Caco-2 (cell line): ENCODE data around the gene REP15. TPM values are rescaled to one million over a fixed set of nuclear protein-coding genes. Genes with fewer than 3 reads are reported as not detected.

Experiments used
- BruUV-seq: library from RNA; stranded (reverse); fragments of 400-500 nt; replicated peaks from 2 replicates; lab custom pipeline; 2021; lab: Mats Ljungman, UMichigan
- CTCF ChIA-PET: fragments of 300-600 bp; sonication (Branson Sonifier 250); formaldehyde crosslinking; loops from one replicate; lab custom pipeline; 2022; ENCODE audit warnings: antibody characterized with exemption; lab: Charles Lee
- POLR2A ChIA-PET: fragments of 300-600 bp; sonication (Branson Sonifier 250); formaldehyde crosslinking; loops from one replicate; lab custom pipeline; 2022; ENCODE audit warnings: antibody characterized with exemption; lab: Charles Lee
- DNase-seq, 2 experiments: peaks; one replicate each; pipeline versions ENCODE4 v3.0.0 to v3.0.0-alpha.2; 2020 to 2022
- H3K27me3 ChIP-seq: replicated peaks from 2 replicates; pipeline ENCODE4 v1.6.0; 2011; ENCODE audit warnings: low read length; ENCODE audit not compliant: control insufficient read depth, insufficient read depth
- H3K36me3 ChIP-seq: 2 replicates; pipeline ENCODE4 v1.5.1; 2011; ENCODE audit warnings: low read length; ENCODE audit not compliant: control insufficient read depth, insufficient read depth
- H3K4me1 ChIP-seq: fragments of 250-450 bp; sonication (Bioruptor Pico); 2 replicates; pipeline ENCODE4 v1.5.1; 2020; ENCODE audit warnings: mild to moderate bottlenecking
- H3K4me3 ChIP-seq: 2 replicates; pipeline ENCODE4 v1.5.1; 2011; ENCODE audit warnings: low read depth, mild to moderate bottlenecking, control low read depth, low read length
- H3K9me3 ChIP-seq: fragments of 250-450 bp; sonication (Bioruptor Pico); 2 replicates; pipeline ENCODE4 v1.5.1; 2020; ENCODE audit warnings: mild to moderate bottlenecking, moderate library complexity
- H3K27ac Mint-ChIP-seq: one replicate; pipeline ENCODE4 v1.8.0; 2022; ENCODE audit warnings: mixed read lengths; ENCODE audit not compliant: unreplicated experiment
- H3K27me3 Mint-ChIP-seq: one replicate; pipeline ENCODE4 v1.8.0; 2022; ENCODE audit warnings: mixed read lengths; ENCODE audit not compliant: insufficient read depth, unreplicated experiment
- H3K36me3 Mint-ChIP-seq: one replicate; pipeline ENCODE4 v1.8.0; 2022; ENCODE audit warnings: mild to moderate bottlenecking, mixed read lengths; ENCODE audit not compliant: insufficient read depth, unreplicated experiment
- H3K4me1 Mint-ChIP-seq: one replicate; pipeline ENCODE4 v1.8.0; 2022; ENCODE audit warnings: low read depth, mixed read lengths; ENCODE audit not compliant: unreplicated experiment
- H3K4me3 Mint-ChIP-seq: one replicate; pipeline ENCODE4 v1.8.0; 2022; ENCODE audit warnings: mild to moderate bottlenecking, moderate library complexity, mixed read lengths; ENCODE audit not compliant: unreplicated experiment
- H3K9me3 Mint-ChIP-seq: one replicate; pipeline ENCODE4 v1.8.0; 2022; ENCODE audit warnings: mixed read lengths; ENCODE audit not compliant: unreplicated experiment
- intact Hi-C: fragments of 100-400 bp; cut with micrococcal nuclease; formaldehyde crosslinking; loops from one replicate; pipeline ENCODE4 v1.10.0; 2022; ENCODE audit not compliant: unreplicated experiment
- total RNA-seq: library from RNA; stranded (reverse); gene quantifications from 2 replicates; pipeline ENCODE4 v1.2.3, GENCODE V29; 2022
- TF ChIP-seq, protein P1 (sequence below), 2 experiments: fragments of 200-600 bp in 1 of 2; IDR thresholded peaks; 1 replicate in 1 of 2; 2 replicates in 1 of 2; pipeline versions ENCODE4 v1.5.1 to v1.8.0; 2011 to 2022; ENCODE audit warnings: antibody characterized with exemption in 1 of 2, control low read depth in 1 of 2, inconsistent platforms in 1 of 2, low read depth in 1 of 2, low read length in 1 of 2, mild to moderate bottlenecking in 1 of 2, moderate library complexity in 1 of 2; ENCODE audit not compliant: insufficient read depth in 1 of 2, severe bottlenecking in 1 of 2, unreplicated experiment in 1 of 2

REP15 gene
- total RNA-seq, 1 experiment from 2014 or later: 2.3 TPM

DNA sequence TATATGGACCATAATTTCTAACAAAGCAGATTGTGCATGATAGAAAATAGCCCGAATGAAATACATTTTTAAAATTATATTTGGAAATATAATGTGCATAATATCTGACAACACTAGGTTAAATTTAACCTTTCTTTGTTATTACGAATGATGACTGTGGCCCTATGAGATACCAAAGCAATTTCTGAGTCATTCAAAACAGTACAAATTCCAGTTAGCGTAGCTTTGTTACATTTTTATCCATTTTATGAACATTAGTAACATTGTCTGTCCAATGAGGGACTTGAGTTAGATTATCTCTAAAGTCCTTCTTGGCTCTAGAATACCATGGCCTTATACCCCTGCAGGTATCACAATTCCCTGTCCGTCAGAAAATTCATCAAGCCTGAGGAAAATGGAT is 39.0 kb upstream of the REP15 start:
- Mint-ChIP-seq H3K4me1 (peaks cover 3% of the 10 kb centered on the region), H3K27ac (no peak overlapping the region), H3K36me3 (peaks cover 50% of the 10 kb centered on the region), H3K4me3 (no peak overlapping the region), H3K27me3 (no peaks in the 10 kb centered on the region), H3K9me3 (no peaks in the 10 kb centered on the region)
- ChIA-PET CTCF (no interaction called here), POLR2A (no interaction called here)
- Histone ChIP-seq H3K27me3 (no peaks in the 10 kb centered on the region), H3K36me3 (peaks cover 4% of the 10 kb centered on the region; the same call in 1 of the 2 replicates), H3K4me3 (no peak overlapping the region), H3K4me1 (no peaks in the 10 kb centered on the region), H3K9me3 (no peaks in the 10 kb centered on the region)
- no TSS peak for BruUV-seq
- no peak for DNase-seq
- TF ChIP-seq, protein P1, sequence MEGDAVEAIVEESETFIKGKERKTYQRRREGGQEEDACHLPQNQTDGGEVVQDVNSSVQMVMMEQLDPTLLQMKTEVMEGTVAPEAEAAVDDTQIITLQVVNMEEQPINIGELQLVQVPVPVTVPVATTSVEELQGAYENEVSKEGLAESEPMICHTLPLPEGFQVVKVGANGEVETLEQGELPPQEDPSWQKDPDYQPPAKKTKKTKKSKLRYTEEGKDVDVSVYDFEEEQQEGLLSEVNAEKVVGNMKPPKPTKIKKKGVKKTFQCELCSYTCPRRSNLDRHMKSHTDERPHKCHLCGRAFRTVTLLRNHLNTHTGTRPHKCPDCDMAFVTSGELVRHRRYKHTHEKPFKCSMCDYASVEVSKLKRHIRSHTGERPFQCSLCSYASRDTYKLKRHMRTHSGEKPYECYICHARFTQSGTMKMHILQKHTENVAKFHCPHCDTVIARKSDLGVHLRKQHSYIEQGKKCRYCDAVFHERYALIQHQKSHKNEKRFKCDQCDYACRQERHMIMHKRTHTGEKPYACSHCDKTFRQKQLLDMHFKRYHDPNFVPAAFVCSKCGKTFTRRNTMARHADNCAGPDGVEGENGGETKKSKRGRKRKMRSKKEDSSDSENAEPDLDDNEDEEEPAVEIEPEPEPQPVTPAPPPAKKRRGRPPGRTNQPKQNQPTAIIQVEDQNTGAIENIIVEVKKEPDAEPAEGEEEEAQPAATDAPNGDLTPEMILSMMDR (IDR thresholded peaks at IDR 0.05; ENCODE audit: insufficient read depth in 1 of 2, low read depth in 1 of 2, low read length in 1 of 2, severe bottlenecking in 1 of 2, unreplicated experiment in 1 of 2): no peak
- intact Hi-C loops: no loop called here

DNA sequence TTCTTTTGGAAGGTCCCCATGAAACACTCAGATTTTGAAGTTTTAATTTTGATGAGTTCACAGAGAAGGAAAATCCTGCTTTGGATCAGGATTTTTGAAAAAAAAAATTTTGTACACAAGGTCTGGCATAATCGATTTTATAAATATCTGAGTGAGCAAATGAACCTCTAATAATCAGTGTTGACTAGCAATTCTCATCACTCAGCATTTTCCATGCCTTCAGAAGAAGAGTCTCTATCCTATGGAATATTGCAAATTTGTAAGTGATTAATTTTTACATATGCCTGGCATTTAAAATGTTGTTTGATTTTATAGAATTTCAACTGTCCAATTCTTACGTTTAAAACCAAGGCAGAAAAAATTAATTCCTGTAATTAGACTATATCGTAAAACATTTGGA is 30.5 kb upstream of the REP15 start:
- ChIA-PET CTCF (no interaction called here), POLR2A (no interaction called here)
- no TSS peak for BruUV-seq
- Histone ChIP-seq H3K9me3 (no peaks in the 10 kb centered on the region), H3K27me3 (no peaks in the 10 kb centered on the region), H3K4me1 (no peaks in the 10 kb centered on the region), H3K36me3 (no peaks in the 10 kb centered on the region), H3K4me3 (no peak overlapping the region)
- DNase-seq: no peak
- peaks cover 56% of the 10 kb centered on the region for H3K36me3 Mint-ChIP-seq
- H3K9me3 Mint-ChIP-seq: no peaks in the 10 kb centered on the region
- intact Hi-C loops: no loop called here
- H3K4me3 Mint-ChIP-seq: no peak overlapping the region
- H3K4me1 Mint-ChIP-seq: no peaks in the 10 kb centered on the region
- TF ChIP-seq, protein P1 (IDR thresholded peaks at IDR 0.05; ENCODE audit: insufficient read depth in 1 of 2, low read depth in 1 of 2, low read length in 1 of 2, severe bottlenecking in 1 of 2, unreplicated experiment in 1 of 2): no peak
- no peak overlapping the region for H3K27ac Mint-ChIP-seq
- H3K27me3 Mint-ChIP-seq: no peaks in the 10 kb centered on the region

DNA sequence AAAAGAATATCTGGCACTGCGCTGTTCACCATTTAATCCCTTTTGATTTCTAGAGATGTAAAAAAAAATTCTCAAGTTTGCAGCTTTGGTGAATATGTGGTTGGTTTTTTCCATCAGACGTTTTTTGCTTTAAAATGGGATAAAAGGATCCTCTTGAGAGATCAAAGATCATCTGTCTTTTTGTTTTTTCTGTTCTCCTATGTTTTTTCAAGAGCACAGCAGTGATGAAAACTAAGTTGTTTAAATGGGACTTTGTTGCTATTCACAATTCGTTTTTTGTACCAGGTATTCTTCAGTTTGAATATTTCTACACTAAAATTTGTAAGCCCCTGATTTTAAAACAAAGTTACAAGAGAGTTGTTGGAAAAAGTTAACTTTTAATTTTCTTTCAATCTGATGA is 29.7 kb upstream of the REP15 start:
- Histone ChIP-seq H3K4me3 (no peak overlapping the region), H3K4me1 (no peaks in the 10 kb centered on the region), H3K36me3 (no peaks in the 10 kb centered on the region), H3K9me3 (no peaks in the 10 kb centered on the region), H3K27me3 (no peaks in the 10 kb centered on the region)
- ChIA-PET POLR2A (no interaction called here), CTCF (no interaction called here)
- no peaks in the 10 kb centered on the region for H3K27me3 Mint-ChIP-seq
- peaks cover 58% of the 10 kb centered on the region for H3K36me3 Mint-ChIP-seq
- TF ChIP-seq, protein P1 (IDR thresholded peaks at IDR 0.05; ENCODE audit: insufficient read depth in 1 of 2, low read depth in 1 of 2, low read length in 1 of 2, severe bottlenecking in 1 of 2, unreplicated experiment in 1 of 2): no peak
- no peak overlapping the region for H3K27ac Mint-ChIP-seq
- no peak for DNase-seq
- BruUV-seq: no TSS peak
- H3K4me3 Mint-ChIP-seq: no peak overlapping the region
- H3K4me1 Mint-ChIP-seq: no peaks in the 10 kb centered on the region
- intact Hi-C loops: no loop called here
- no peaks in the 10 kb centered on the region for H3K9me3 Mint-ChIP-seq
